HEK293 (cell line): ENCODE measurements around the gene TECPR2.
A peak's percentile ranks its signal among the peaks of the same experiment; 100 is the strongest.

Experiments
- CTCF ChIA-PET: fragments of 350-600 bp; formaldehyde crosslinking; extraction: SDS; loops from one replicate; lab custom pipeline; 2021; ENCODE audit warnings: antibody characterized with exemption; lab: Yijun Ruan, JAX
- POLR2A ChIA-PET: fragments of 300-600 bp; formaldehyde crosslinking; extraction: SDS; loops from one replicate; lab custom pipeline; 2020; ENCODE audit warnings: antibody characterized with exemption, inconsistent platforms; lab: Yijun Ruan, JAX
- H3K27ac ChIP-seq: fragments of 200-500 bp; sonication (Bioruptor generic); 2 replicates; pipeline ENCODE4 v1.5.1; 2014; ENCODE audit warnings: low read depth, low read length, control low read depth, inconsistent platforms; ENCODE audit errors: extremely low read depth
- H3K36me3 ChIP-seq, 2 experiments: fragments of 200-500 bp in 1 of 2; sonication (Bioruptor generic) in 1 of 2; 1 replicate in 1 of 2; 2 replicates in 1 of 2; pipeline ENCODE4 v1.5.1; 2014 to 2017; ENCODE audit warnings: inconsistent platforms in 2 of 2, low read length in 2 of 2; ENCODE audit not compliant: control insufficient read depth in 2 of 2, insufficient read depth in 1 of 2
- H3K4me1 ChIP-seq: fragments of 200-500 bp; sonication (Bioruptor generic); 2 replicates; pipeline ENCODE4 v1.5.1; 2014; ENCODE audit warnings: mild to moderate bottlenecking, low read length, inconsistent platforms; ENCODE audit not compliant: control insufficient read depth, insufficient read depth
- H3K4me3 ChIP-seq: 2 replicates; pipeline ENCODE4 v1.5.1; 2011; ENCODE audit warnings: low read depth, mild to moderate bottlenecking, control low read depth, low read length, moderate library complexity
- H3K9me3 ChIP-seq: fragments of 200-500 bp; sonication (Bioruptor generic); 2 replicates; pipeline ENCODE4 v1.5.1; 2014; ENCODE audit warnings: low read depth, low read length, inconsistent platforms; ENCODE audit not compliant: control insufficient read depth, insufficient read depth
- KLF10 ChIP-seq: fragments of 450-650 bp; IDR thresholded peaks from 2 replicates; pipeline ENCODE4 v1.5.1; 2018; ENCODE audit warnings: missing biosample characterization, mild to moderate bottlenecking, missing genetic modification characterization
- OVOL3 ChIP-seq: fragments of 450-650 bp; formaldehyde crosslinking; IDR thresholded peaks from 2 replicates; pipeline ENCODE4 v1.5.1; 2016; ENCODE audit warnings: missing biosample characterization, missing genetic modification characterization
- WT1 ChIP-seq: fragments of 450-650 bp; formaldehyde crosslinking; IDR thresholded peaks from 2 replicates; pipeline ENCODE4 v1.5.1; 2016; ENCODE audit warnings: missing biosample characterization, missing genetic modification characterization
- YY1 ChIP-seq: fragments of 450-650 bp; formaldehyde crosslinking; IDR thresholded peaks from 2 replicates; pipeline ENCODE4 v1.5.1; 2018; ENCODE audit warnings: missing biosample characterization, missing genetic modification characterization
- ZFHX2 ChIP-seq: fragments of 450-650 bp; formaldehyde crosslinking; conservative IDR thresholded peaks from 2 replicates; pipeline ENCODE4 v1.5.1; 2016; ENCODE audit warnings: missing biosample characterization, missing genetic modification characterization
- ZFP69B ChIP-seq: fragments of 450-650 bp; formaldehyde crosslinking; IDR thresholded peaks from 2 replicates; pipeline ENCODE4 v1.5.1; 2016; ENCODE audit warnings: missing biosample characterization, missing genetic modification characterization
- ZIC2 ChIP-seq: fragments of 450-650 bp; formaldehyde crosslinking; IDR thresholded peaks from 2 replicates; pipeline ENCODE4 v1.5.1; 2016; ENCODE audit warnings: missing biosample characterization, missing genetic modification characterization
- ZNF19 ChIP-seq: fragments of 450-650 bp; formaldehyde crosslinking; IDR thresholded peaks from 2 replicates; pipeline ENCODE4; 2016; ENCODE audit warnings: missing biosample characterization, missing genetic modification characterization, low read depth
- ZNF501 ChIP-seq: fragments of 450-650 bp; formaldehyde crosslinking; IDR thresholded peaks from 2 replicates; pipeline ENCODE4 v1.5.1; 2016; ENCODE audit warnings: missing biosample characterization, missing genetic modification characterization
- ZNF521 ChIP-seq: fragments of 450-650 bp; formaldehyde crosslinking; IDR thresholded peaks from 2 replicates; pipeline ENCODE4 v1.5.1; 2017; ENCODE audit warnings: missing biosample characterization, mild to moderate bottlenecking, missing genetic modification characterization
- ZNF549 ChIP-seq: fragments of 450-650 bp; IDR thresholded peaks from 2 replicates; pipeline ENCODE4 v1.5.1; 2018; ENCODE audit warnings: missing biosample characterization, missing genetic modification characterization, mild to moderate bottlenecking, inconsistent platforms, moderate library complexity
- ZNF585B ChIP-seq: fragments of 450-650 bp; formaldehyde crosslinking; IDR thresholded peaks from 2 replicates; pipeline ENCODE4 v1.5.1; 2016; ENCODE audit warnings: missing biosample characterization, missing genetic modification characterization
- ZNF660 ChIP-seq: fragments of 450-650 bp; IDR thresholded peaks from 2 replicates; pipeline ENCODE4 v1.5.1; 2018; ENCODE audit warnings: missing biosample characterization, mild to moderate bottlenecking, missing genetic modification characterization
- ZNF677 ChIP-seq: fragments of 450-650 bp; IDR thresholded peaks from 2 replicates; pipeline ENCODE4 v1.5.0; 2018; ENCODE audit warnings: missing biosample characterization, mild to moderate bottlenecking, missing genetic modification characterization, moderate library complexity
- ZNF704 ChIP-seq: fragments of 450-650 bp; formaldehyde crosslinking; IDR thresholded peaks from 2 replicates; pipeline ENCODE4 v1.5.1; 2016; ENCODE audit warnings: missing biosample characterization, missing genetic modification characterization
- TF ChIP-seq, protein P1 (sequence below): fragments of 450-650 bp; formaldehyde crosslinking; IDR thresholded peaks from 2 replicates; pipeline ENCODE4; 2016; ENCODE audit warnings: missing biosample characterization, missing genetic modification characterization
- TF ChIP-seq, protein P2 (sequence below): fragments of 450-650 bp; formaldehyde crosslinking; IDR thresholded peaks from 2 replicates; pipeline ENCODE4 v1.5.1; 2016; ENCODE audit warnings: missing biosample characterization, missing genetic modification characterization

The TECPR2 gene

GRCh38 chr14:102493096-102493495 is 130.4 kb downstream of the TECPR2 start:
- TF ChIP-seq ZNF660 (no peak), ZFP69B (tag by site-specific recombination) (no peak), YY1 (tag by site-specific recombination) (no peak), ZNF585B (tag by site-specific recombination) (no peak), ZFHX2 (tag by site-specific recombination) (no peak), OVOL3 (tag by site-specific recombination) (no peak), ZNF677 (no peak), ZNF501 (tag by site-specific recombination) (no peak), ZIC2 (tag by site-specific recombination) (no peak)
- TF ChIP-seq, protein P1, sequence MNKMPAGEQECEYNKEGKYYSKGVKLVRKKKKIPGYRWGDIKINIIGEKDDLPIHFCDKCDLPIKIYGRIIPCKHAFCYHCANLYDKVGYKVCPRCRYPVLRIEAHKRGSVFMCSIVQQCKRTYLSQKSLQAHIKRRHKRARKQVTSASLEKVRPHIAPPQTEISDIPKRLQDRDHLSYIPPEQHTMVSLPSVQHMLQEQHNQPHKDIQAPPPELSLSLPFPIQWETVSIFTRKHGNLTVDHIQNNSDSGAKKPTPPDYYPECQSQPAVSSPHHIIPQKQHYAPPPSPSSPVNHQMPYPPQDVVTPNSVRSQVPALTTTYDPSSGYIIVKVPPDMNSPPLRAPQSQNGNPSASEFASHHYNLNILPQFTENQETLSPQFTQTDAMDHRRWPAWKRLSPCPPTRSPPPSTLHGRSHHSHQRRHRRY (tag by site-specific recombination) = no peak
- Histone ChIP-seq H3K36me3 (peaks cover 0 to 14% of the 10 kb centered on the region in 2 experiments; a peak in 2 of 3 replicates), H3K4me3 (no peak overlapping the region), H3K27ac (no peak overlapping the region), H3K9me3 (no peaks in the 10 kb centered on the region), H3K4me1 (no peaks in the 10 kb centered on the region)
- ChIA-PET POLR2A (no interaction called here), CTCF (interaction anchor here (1.1 kb wide), 1 partner anchor 23 kb away, joined by 3 read pairs; no protein-coding TSS in a partner anchor)

DNA sequence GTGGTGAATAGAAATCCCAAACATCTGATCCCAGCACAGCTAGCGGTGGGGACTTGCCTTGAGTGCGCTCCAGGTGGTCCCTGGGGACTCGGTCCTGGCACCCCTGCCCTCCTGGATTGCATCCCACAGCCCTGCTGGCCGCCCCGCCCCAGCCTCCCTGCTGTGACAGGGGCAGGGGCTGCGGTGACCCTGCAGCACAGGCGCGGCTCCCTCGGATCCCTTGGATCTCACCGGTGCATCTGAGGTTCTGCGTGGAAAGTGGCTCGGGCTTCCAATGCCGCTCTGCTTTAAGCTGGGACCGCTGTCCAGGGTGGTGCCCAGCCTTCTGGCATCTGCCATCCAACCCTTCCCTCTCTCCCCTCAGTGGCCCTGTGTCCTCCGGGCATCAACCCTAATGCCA is 130.8 kb downstream of the TECPR2 start:
- CTCF ChIA-PET = interaction anchor here (1.1 kb wide), 1 partner anchor 23 kb away, joined by 3 read pairs; no protein-coding TSS in a partner anchor
- TF ChIP-seq, protein P2, sequence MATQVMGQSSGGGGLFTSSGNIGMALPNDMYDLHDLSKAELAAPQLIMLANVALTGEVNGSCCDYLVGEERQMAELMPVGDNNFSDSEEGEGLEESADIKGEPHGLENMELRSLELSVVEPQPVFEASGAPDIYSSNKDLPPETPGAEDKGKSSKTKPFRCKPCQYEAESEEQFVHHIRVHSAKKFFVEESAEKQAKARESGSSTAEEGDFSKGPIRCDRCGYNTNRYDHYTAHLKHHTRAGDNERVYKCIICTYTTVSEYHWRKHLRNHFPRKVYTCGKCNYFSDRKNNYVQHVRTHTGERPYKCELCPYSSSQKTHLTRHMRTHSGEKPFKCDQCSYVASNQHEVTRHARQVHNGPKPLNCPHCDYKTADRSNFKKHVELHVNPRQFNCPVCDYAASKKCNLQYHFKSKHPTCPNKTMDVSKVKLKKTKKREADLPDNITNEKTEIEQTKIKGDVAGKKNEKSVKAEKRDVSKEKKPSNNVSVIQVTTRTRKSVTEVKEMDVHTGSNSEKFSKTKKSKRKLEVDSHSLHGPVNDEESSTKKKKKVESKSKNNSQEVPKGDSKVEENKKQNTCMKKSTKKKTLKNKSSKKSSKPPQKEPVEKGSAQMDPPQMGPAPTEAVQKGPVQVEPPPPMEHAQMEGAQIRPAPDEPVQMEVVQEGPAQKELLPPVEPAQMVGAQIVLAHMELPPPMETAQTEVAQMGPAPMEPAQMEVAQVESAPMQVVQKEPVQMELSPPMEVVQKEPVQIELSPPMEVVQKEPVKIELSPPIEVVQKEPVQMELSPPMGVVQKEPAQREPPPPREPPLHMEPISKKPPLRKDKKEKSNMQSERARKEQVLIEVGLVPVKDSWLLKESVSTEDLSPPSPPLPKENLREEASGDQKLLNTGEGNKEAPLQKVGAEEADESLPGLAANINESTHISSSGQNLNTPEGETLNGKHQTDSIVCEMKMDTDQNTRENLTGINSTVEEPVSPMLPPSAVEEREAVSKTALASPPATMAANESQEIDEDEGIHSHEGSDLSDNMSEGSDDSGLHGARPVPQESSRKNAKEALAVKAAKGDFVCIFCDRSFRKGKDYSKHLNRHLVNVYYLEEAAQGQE (tag by site-specific recombination) = peak; percentile 75
- TF ChIP-seq ZNF704 (tag by site-specific recombination) (no peak), ZNF549 (tag by site-specific recombination) (no peak), ZNF19 (tag by site-specific recombination) (no peak), KLF10 (tag by site-specific recombination) (no peak), WT1 (tag by site-specific recombination) (no peak), ZNF521 (tag by site-specific recombination) (no peak)
- H3K36me3 ChIP-seq = peaks cover 0 to 18% of the 10 kb centered on the region in 2 experiments; a peak in 1 of 3 replicates
- POLR2A ChIA-PET = no interaction called here
- no peaks in the 10 kb centered on the region for H3K9me3 ChIP-seq
- no peak overlapping the region for H3K27ac ChIP-seq
- no peak overlapping the region for H3K4me3 ChIP-seq
- H3K4me1 ChIP-seq = no peaks in the 10 kb centered on the region
